HCT116 (cell line): Measurements from ENCODE around the gene CD24. TPM values are rescaled to one million over a fixed set of nuclear protein-coding genes. Genes with fewer than 3 reads are reported as not detected.

Source experiments
- ATAC-seq: fragments of 200-7000 bp; cut with Tn5 transposase; 2 replicates; pipeline ENCODE4 v1.9.1; 2020; ENCODE audit warnings: mild to moderate bottlenecking, moderate library complexity
- BruUV-seq: library from RNA; stranded (reverse); fragments of 400-500 nt; replicated peaks from 2 replicates; lab custom pipeline; 2021; lab: Mats Ljungman, UMichigan
- CTCF ChIA-PET: fragments of 300-600 bp; sonication (Branson Sonifier 250); formaldehyde crosslinking; loops from one replicate; lab custom pipeline; 2021; ENCODE audit warnings: antibody characterized with exemption; lab: Charles Lee
- POLR2A ChIA-PET: fragments of 300-600, 350-600 bp; sonication (Branson Sonifier 250); formaldehyde crosslinking; loops from one replicate; lab custom pipeline; 2021; ENCODE audit warnings: antibody characterized with exemption; lab: Charles Lee
- RAD21 ChIA-PET, 2 experiments: fragments of 300-600 bp; sonication (Branson Sonifier 250); formaldehyde crosslinking; loops; one replicate each; lab custom pipeline; 2023; ENCODE audit warnings: low total read pairs in 2 of 2; ENCODE audit not compliant: uncharacterized antibody in 2 of 2, unreplicated experiment in 2 of 2, low non-redundant PET in 1 of 2; lab: Charles Lee
- DNase-seq: peaks from one replicate; pipeline ENCODE4 v3.0.0-alpha.2; 2010; ENCODE audit warnings: low read depth, low spot score
- H2AFZ ChIP-seq: fragments of 200-600 bp; shearing (Covaris generic), sonication (generic); 2 replicates; pipeline ENCODE4 v1.6.1; 2017; ENCODE audit warnings: low read depth, mixed run types, mixed read lengths, antibody characterized with exemption, low read length; ENCODE audit not compliant: poor library complexity, severe bottlenecking
- H3K27ac ChIP-seq: 2 replicates; pipeline ENCODE4 v1.5.1; 2012; ENCODE audit warnings: low read depth, low read length
- H3K27me3 ChIP-seq: fragments of 200-600 bp; sonication (generic); 2 replicates; pipeline ENCODE4 v1.6.1; 2016; ENCODE audit warnings: mixed run types, low read length, mixed read lengths; ENCODE audit not compliant: insufficient read depth
- H3K36me3 ChIP-seq, 2 experiments: fragments of 200-500 bp in 1 of 2; fragments of 200-600 bp in 1 of 2; sonication (Bioruptor generic) in 1 of 2; sonication (generic) in 1 of 2; 2 replicates each; pipeline versions ENCODE4 v1.5.1 to v1.6.1; 2014 to 2016; ENCODE audit warnings: low read length in 2 of 2, inconsistent platforms in 1 of 2, mixed read lengths in 1 of 2, mixed run types in 1 of 2; ENCODE audit not compliant: insufficient read depth in 2 of 2, control insufficient read depth in 1 of 2
- H3K4me1 ChIP-seq, 2 experiments: fragments of 200-600 bp in 1 of 2; sonication (generic) in 1 of 2; 2 replicates each; pipeline versions ENCODE4 v1.5.1 to v1.6.1; 2012 to 2017; ENCODE audit warnings: low read length in 2 of 2, inconsistent platforms in 1 of 2, mild to moderate bottlenecking in 1 of 2, mixed read lengths in 1 of 2, mixed run types in 1 of 2, moderate library complexity in 1 of 2; ENCODE audit not compliant: insufficient read depth in 2 of 2, control insufficient read depth in 1 of 2
- H3K4me2 ChIP-seq: fragments of 200-600 bp; sonication (generic); 2 replicates; pipeline ENCODE4 v1.6.1; 2017; ENCODE audit warnings: mixed run types, low read length, mixed read lengths
- H3K4me3 ChIP-seq, 2 experiments: fragments of 200-600 bp in 1 of 2; sonication (generic) in 1 of 2; replicated peaks in 1 of 2; 2 replicates each; pipeline ENCODE4 v1.5.1; 2011 to 2016; ENCODE audit warnings: low read length in 2 of 2, control low read depth in 1 of 2, low read depth in 1 of 2, mild to moderate bottlenecking in 1 of 2, mixed read lengths in 1 of 2, mixed run types in 1 of 2
- H3K79me2 ChIP-seq: fragments of 200-600 bp; sonication (generic); 2 replicates; pipeline ENCODE4 v1.6.1; 2017; ENCODE audit warnings: mild to moderate bottlenecking, mixed run types, low read length, moderate library complexity, mixed read lengths; ENCODE audit not compliant: insufficient read depth
- H3K9ac ChIP-seq: fragments of 200-600 bp; sonication (generic); 2 replicates; pipeline ENCODE4 v1.6.1; 2016; ENCODE audit warnings: low read length, mixed read lengths
- H3K9me2 ChIP-seq: fragments of 200-600 bp; sonication (generic), shearing (Covaris generic); 2 replicates; pipeline ENCODE4 v1.6.1; 2017; ENCODE audit warnings: mixed run types, mild to moderate bottlenecking, moderate library complexity; ENCODE audit not compliant: insufficient read depth
- H3K9me3 ChIP-seq, 2 experiments: fragments of 200-500 bp in 1 of 2; fragments of 200-600 bp in 1 of 2; sonication (Bioruptor generic) in 1 of 2; sonication (generic) in 1 of 2; 2 replicates each; pipeline ENCODE4 v1.6.1; 2014 to 2017; ENCODE audit warnings: low read length in 2 of 2, mixed read lengths in 2 of 2, inconsistent platforms in 1 of 2, low read depth in 1 of 2, mild to moderate bottlenecking in 1 of 2, mixed run types in 1 of 2, moderate library complexity in 1 of 2; ENCODE audit not compliant: control insufficient read depth in 1 of 2, insufficient read depth in 1 of 2
- H4K20me1 ChIP-seq: fragments of 200-600 bp; sonication (generic), shearing (Covaris generic); 2 replicates; pipeline ENCODE4 v1.6.1; 2017; ENCODE audit warnings: mixed run types, mild to moderate bottlenecking, moderate library complexity; ENCODE audit not compliant: insufficient read depth
- CEBPB ChIP-seq: IDR thresholded peaks from 2 replicates; pipeline ENCODE4 v1.6.1; 2012; ENCODE audit warnings: low read depth
- ELF1 ChIP-seq: IDR thresholded peaks from 2 replicates; pipeline ENCODE4 v1.6.1; 2012; ENCODE audit warnings: low read depth, borderline replicate concordance
- MAX ChIP-seq: IDR thresholded peaks from 2 replicates; pipeline ENCODE4 v1.6.1; 2012
- POLR2A ChIP-seq: IDR thresholded peaks from 2 replicates; pipeline ENCODE4 v1.7.0; 2011; ENCODE audit warnings: borderline replicate concordance; ENCODE audit not compliant: insufficient read depth, insufficient read length; ENCODE audit errors: extremely low read depth
- REST ChIP-seq: IDR thresholded peaks from 2 replicates; pipeline ENCODE4 v1.6.1; 2012; ENCODE audit warnings: low read depth
- YY1 ChIP-seq: IDR thresholded peaks from 2 replicates; pipeline ENCODE4 v1.6.1; 2011; ENCODE audit warnings: low read length, low read depth, moderate library complexity, mild to moderate bottlenecking; ENCODE audit not compliant: insufficient replicate concordance; ENCODE audit errors: extremely low read depth
- intact Hi-C: fragments of 100-400 bp; cut with micrococcal nuclease; formaldehyde crosslinking; loops from 2 replicates; pipeline ENCODE4 v1.10.0; 2022
- total RNA-seq: library from RNA; stranded (reverse); gene quantifications from one replicate; pipeline ENCODE4 v1.2.1, GENCODE V29; 2021; ENCODE audit not compliant: unreplicated experiment

CD24 gene
- total RNA-seq, 1 experiment from 2014 or later, result 7.3 TPM

- no peaks in the 10 kb centered on the region for H3K27me3 ChIP-seq
- intact Hi-C loops, result no loop called here
- H4K20me1 ChIP-seq, result no peaks in the 10 kb centered on the region
- H3K4me1 ChIP-seq, result peaks cover 3 to 9% of the 10 kb centered on the region in 2 experiments; a peak in 2 of 4 replicates
- POLR2A ChIA-PET, result no interaction called here
- no peaks in the 10 kb centered on the region for H3K9me2 ChIP-seq
- BruUV-seq, result no TSS peak
- H3K4me3 ChIP-seq, result no peak overlapping the region
- DNase-seq, result no peak
- no peak overlapping the region for H3K27ac ChIP-seq
- ATAC-seq, result no peak
- H2AFZ ChIP-seq, result no peak overlapping the region
- no peak overlapping the region for H3K4me2 ChIP-seq
- CTCF ChIA-PET, result no interaction called here
- no peak for TF ChIP-seq CEBPB
- no peak for TF ChIP-seq POLR2A
- no peak for TF ChIP-seq REST
- no peak for TF ChIP-seq ELF1
- TF ChIP-seq YY1, result no peak
- TF ChIP-seq MAX, result no peak
- no peaks in the 10 kb centered on the region for H3K9me3 ChIP-seq
- no peaks in the 10 kb centered on the region for H3K79me2 ChIP-seq
- RAD21 ChIA-PET, result no interaction called here
- H3K36me3 ChIP-seq, result no peaks in the 10 kb centered on the region
- H3K9ac ChIP-seq, result no peak overlapping the region
These were observed 35.3 kb downstream of the CD24 start for GRCh38 chr6:106939208-106939607.
